ENCODE data around the gene FAM241A.

DNA sequence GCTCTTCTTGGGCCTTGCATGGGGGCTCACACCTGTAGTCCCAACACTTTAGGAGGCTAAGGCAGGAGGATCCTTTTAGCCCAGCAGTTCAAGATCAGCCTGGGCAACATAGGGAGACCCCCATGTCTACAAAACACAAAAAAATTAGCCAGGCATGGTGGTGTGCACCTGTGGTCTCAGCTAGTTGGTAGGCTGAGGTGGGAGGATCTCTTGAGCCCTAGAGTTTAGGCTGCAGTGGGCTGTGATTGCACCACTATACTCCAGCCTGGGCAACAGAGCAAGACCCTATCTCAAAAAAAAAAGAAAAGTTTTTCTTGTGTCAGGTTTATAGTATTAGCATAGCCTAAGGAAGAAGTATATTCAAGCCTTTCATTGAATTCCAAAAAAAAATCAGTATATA, 30.8 kb upstream of the FAM241A start:
- TF ChIP-seq, protein P1, sequence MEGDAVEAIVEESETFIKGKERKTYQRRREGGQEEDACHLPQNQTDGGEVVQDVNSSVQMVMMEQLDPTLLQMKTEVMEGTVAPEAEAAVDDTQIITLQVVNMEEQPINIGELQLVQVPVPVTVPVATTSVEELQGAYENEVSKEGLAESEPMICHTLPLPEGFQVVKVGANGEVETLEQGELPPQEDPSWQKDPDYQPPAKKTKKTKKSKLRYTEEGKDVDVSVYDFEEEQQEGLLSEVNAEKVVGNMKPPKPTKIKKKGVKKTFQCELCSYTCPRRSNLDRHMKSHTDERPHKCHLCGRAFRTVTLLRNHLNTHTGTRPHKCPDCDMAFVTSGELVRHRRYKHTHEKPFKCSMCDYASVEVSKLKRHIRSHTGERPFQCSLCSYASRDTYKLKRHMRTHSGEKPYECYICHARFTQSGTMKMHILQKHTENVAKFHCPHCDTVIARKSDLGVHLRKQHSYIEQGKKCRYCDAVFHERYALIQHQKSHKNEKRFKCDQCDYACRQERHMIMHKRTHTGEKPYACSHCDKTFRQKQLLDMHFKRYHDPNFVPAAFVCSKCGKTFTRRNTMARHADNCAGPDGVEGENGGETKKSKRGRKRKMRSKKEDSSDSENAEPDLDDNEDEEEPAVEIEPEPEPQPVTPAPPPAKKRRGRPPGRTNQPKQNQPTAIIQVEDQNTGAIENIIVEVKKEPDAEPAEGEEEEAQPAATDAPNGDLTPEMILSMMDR (conservative IDR thresholded peaks at IDR 0.05 in 1 of 2, IDR thresholded peaks at IDR 0.05 in 1 of 2; ENCODE audit: low read depth in 1 of 2, low read length in 2 of 2): no peak
- TF ChIP-seq EZH2 (IDR thresholded peaks at IDR 0.05; ENCODE audit: low read length, missing control alignments): no peak
